GM18951 (cell line): ENCODE measurements around the gene HOOK2.

ENCODE experiments used
- POLR2A ChIP-seq: IDR thresholded peaks from 4 replicates; pipeline ENCODE4 v1.6.1; 2011; ENCODE audit warnings: mild to moderate bottlenecking; ENCODE audit not compliant: insufficient read length, insufficient read depth; ENCODE audit errors: extremely low read depth
- in situ Hi-C: fragments of 300-500 bp; cut with MboI; formaldehyde crosslinking; loops from one replicate; pipeline ENCODE4 v1.12.0; 2022; ENCODE audit warnings: low sequenced_read_pairs, mixed read lengths, inconsistent platforms; ENCODE audit not compliant: unreplicated experiment

The HOOK2 gene

GRCh38 chr19:12767666-12768065 is 7.7 kb downstream of the HOOK2 start:
- TF ChIP-seq POLR2A: no peak
- in situ Hi-C loops: no loop called here

DNA sequence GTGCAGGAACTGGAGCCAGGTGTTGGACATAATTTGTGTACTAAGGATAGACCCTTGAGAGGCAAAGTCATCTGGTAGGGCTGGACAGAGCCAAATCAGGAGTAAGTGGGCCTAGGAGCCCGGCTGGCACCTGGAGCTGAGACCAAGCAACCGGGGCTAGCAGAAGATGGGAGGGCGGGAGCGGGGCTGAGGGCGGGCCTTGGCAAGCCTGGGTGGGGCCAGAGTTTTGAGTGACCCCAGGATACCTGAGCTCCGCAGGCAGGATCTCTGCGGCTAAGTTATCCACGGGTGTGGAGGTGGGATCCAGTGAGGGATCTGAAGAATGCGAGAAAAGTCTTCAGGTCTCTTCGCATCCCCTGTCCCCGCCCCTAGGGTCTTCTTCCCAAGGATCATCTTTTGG is 8.2 kb downstream of the HOOK2 start:
- in situ Hi-C loops: no loop called here
- TF ChIP-seq POLR2A: no peak

DNA sequence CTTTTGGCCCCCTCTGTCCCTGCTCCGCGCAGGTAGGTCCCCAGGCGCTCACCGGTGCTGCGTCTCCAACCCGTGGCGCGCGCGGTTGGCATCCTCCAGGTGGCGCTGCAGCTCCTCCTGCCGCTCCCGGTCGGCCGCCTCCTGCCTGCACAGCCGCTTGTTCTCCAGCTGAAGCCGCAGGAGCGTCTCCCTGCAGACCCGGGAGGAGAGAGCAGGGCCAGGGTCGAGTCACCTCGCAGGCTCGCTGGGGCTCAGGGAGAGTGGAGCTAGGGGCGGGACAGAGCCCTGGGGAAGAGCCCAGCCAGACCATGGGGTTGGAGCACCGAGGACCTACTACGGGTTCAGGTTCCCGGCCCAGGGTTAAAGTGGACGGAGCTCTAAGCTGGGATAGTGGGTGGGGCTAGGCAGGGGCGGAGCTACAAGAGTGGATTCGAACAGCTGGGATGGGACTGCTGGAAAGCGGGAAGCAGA is 9.3 kb downstream of the HOOK2 start:
- TF ChIP-seq POLR2A: no peak
- in situ Hi-C loops: no loop called here

DNA sequence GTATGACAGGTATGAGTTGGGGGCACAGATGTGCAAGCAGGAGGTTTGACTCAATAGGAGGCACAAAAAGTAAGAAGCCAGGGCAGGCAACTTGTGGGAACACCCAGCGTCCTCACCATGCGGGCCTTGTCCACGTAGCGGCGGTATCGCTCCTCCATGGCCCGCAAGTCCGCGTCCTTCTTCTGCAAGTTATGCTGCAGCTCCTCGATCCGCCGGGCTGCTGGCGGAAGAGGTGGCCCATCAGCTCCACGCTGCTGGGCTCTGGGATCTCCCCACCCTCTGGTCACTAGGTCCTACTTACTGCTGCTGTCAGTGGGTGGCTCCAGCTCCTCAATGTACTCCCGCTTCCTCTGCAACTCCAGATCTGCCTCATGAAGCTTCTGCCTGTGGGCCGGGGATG is 10.7 kb downstream of the HOOK2 start:
- no peak for TF ChIP-seq POLR2A
- in situ Hi-C loops: no loop called here

GRCh38 chr19:12763100-12763499 is 12.3 kb downstream of the HOOK2 start:
- in situ Hi-C loops: no loop called here
- TF ChIP-seq POLR2A: no peak

- in situ Hi-C loops: loop anchor here (5.0 kb wide), 1 partner anchor 187 kb away; no protein-coding TSS in a partner anchor
- TF ChIP-seq POLR2A: no peak
Observed at GRCh38 chr19:12759686-12760085, 15.7 kb downstream of the HOOK2 start.

- in situ Hi-C loops: loop anchor here (5.0 kb wide), 1 partner anchor 185 kb away; no protein-coding TSS in a partner anchor
- TF ChIP-seq POLR2A: no peak
Observed at GRCh38 chr19:12757544-12758274, 17.6 kb downstream of the HOOK2 start.

DNA sequence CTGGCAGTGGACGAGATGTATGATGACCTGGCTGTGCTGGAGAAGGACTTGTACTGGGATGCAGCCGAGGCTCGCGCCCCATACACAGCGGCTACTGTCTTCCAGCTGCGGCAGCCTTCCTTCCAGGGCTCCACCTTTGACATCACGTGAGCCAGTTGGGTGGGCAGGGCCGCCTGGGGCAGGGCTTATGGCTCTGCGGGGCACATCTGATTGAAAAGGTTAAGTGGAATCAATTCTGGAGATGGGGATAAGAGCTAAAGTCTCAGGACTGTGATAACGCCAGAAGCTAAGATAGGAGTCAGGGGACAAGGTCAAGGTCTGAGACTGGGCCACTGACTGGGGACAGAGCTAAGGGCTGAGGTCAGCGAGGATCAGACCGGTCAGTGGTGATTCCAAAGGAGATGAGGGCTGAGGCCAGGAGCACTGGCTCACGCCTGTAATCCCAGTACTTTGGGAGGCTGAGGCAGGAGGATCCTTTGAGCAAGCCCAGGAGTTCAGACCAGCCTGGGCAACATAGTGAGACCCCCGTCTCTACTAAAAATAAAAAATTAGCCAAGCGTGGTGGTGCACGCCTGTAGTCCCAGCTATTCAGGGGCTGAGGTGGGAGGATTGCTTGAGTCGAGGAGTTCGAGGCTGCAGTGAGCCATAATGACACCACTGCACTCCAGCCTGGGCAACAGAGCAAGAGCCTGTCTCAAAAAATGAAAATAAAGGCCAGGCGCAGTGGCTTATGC is 19.0 kb downstream of the HOOK2 start:
- in situ Hi-C loops: loop anchor here (5.0 kb wide), 1 partner anchor 184 kb away; no protein-coding TSS in a partner anchor

DNA sequence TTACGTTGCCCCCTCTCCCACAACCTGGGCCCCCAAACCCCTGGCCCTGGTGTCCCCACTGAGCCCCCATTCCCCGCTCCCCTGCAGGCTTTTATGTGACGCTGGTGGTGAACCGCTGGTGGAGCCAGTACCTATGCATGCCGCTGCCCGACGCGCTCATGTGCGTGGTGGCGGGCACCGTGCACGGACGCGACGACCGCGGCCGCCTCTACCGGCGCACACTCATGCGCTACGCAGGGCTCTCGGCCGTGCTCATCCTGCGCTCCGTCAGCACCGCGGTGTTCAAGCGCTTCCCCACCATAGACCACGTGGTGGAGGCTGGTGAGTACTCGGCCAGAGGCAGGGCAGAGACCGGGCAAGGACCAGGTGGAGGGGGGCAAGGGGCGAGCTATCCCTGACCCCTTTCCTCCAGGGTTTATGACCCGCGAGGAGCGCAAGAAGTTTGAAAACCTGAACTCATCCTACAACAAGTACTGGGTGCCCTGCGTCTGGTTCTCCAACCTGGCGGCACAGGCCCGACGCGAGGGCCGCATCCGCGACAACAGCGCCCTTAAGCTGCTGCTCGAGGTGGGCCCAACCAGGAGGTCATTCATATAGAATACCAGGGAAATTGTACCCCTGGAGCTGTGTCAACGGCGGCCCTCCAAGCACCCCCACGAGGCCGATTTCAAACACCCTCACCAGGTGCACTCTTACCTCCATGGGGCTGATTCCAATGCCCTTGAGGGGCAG is 20.7 kb downstream of the HOOK2 start:
- in situ Hi-C loops: loop anchor here (5.0 kb wide), 1 partner anchor 182 kb away; no protein-coding TSS in a partner anchor
- TF ChIP-seq POLR2A: no peak

More for the DNA sequence above, 19.0 kb downstream of the HOOK2 start:
- TF ChIP-seq POLR2A: no peak

DNA sequence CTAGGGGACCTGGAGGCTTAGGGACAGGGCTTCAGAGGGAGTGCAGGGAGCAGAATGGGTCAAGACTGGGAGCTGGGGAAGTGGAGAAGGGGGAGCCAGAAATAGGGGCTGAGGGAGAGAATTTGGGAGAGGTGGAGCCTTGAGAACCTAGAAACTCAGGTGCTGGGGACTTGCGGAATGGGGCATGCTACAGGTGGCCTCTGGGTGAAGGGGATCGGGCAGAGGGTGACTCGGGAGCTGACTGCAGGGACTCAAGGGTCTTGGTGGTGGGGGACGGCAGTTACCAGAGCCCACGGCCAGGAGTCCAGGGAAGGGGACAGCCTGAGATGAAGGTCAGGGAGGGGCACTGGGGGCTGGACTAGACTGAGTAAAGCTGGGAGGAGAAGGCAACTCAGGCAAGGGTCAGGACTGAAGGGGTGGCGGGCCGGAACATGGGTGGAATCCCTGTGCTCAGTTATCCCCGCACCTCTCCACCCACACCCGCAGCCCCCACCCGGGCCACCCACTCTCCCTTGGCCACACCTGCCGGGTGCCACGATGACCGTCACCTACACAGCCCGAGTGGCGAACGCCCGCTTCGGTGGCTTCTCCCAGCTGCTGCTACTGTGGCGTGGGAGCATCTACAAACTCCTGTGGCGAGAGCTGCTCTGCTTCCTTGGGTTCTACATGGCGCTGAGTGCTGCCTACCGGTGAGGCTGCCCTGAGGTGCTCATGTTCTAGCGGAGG is 23.1 kb downstream of the HOOK2 start:
- in situ Hi-C loops: no loop called here
- TF ChIP-seq POLR2A: no peak

- in situ Hi-C loops: no loop called here
- no peak for TF ChIP-seq POLR2A
Observed at GRCh38 chr19:12751635-12752034, 23.7 kb downstream of the HOOK2 start, which contains the start of gene BEST2. Gene BEST2 (plus strand): TSS chr19:12751791. CDS start chr19:12752593, 802 bp downstream.

DNA sequence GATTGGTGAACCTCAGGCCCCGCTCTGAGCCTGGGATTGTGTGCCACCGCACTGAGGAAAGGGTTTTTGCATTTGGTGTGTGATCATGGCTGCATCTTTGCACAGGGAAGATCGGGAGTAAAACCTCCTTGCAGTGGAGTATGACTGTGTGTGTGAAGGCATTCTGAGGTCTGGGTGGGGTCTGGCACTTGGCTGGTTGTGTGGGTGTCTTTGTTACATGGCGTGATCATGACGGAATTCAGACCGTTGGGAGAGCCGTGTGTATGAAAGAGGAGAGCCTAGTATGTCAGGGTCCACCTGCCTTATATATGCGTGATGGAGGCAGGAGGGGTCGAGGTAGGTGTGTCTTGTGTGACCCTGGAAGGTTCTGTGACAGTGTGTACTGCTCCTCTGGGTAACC is 24.5 kb downstream of the HOOK2 start:
- no peak for TF ChIP-seq POLR2A
- in situ Hi-C loops: no loop called here
